GM23248 (cell line): ENCODE data around the gene TIGD3. TPM values are rescaled to one million over a fixed set of nuclear protein-coding genes. Genes with fewer than 3 reads are reported as not detected.

Experiments used
- DNase-seq: peaks from one replicate; pipeline ENCODE4 v3.0.0-alpha.2; 2015
- H2AFZ ChIP-seq: fragments of 200-600 bp; sonication (generic); 2 replicates; pipeline ENCODE4 v1.6.1; 2016; ENCODE audit warnings: antibody characterized with exemption
- H3F3A ChIP-seq: fragments of 200-600 bp; sonication (generic); 2 replicates; pipeline ENCODE4 v1.6.1; 2016; ENCODE audit warnings: mild to moderate bottlenecking, antibody characterized with exemption, mixed run types; ENCODE audit not compliant: insufficient read depth
- H3K27ac ChIP-seq: fragments of 200-600 bp; sonication (generic); 2 replicates; pipeline ENCODE4 v1.5.1; 2016; ENCODE audit warnings: mild to moderate bottlenecking
- H3K27me3 ChIP-seq: fragments of 200-600 bp; sonication (generic); replicated peaks from 2 replicates; pipeline ENCODE4 v1.6.1; 2016; ENCODE audit warnings: mild to moderate bottlenecking; ENCODE audit not compliant: insufficient read depth
- H3K36me3 ChIP-seq: fragments of 200-600 bp; sonication (generic); 2 replicates; pipeline ENCODE4 v1.6.1; 2016; ENCODE audit warnings: low read depth, mild to moderate bottlenecking
- H3K4me1 ChIP-seq: fragments of 200-600 bp; sonication (generic); 2 replicates; pipeline ENCODE4 v1.6.1; 2016; ENCODE audit warnings: mild to moderate bottlenecking; ENCODE audit not compliant: insufficient read depth
- H3K4me2 ChIP-seq: fragments of 200-600 bp; sonication (generic); one replicate; pipeline ENCODE4 v1.6.1; 2016; ENCODE audit warnings: mild to moderate bottlenecking; ENCODE audit not compliant: unreplicated experiment
- H3K4me3 ChIP-seq: fragments of 200-600 bp; sonication (generic); 2 replicates; pipeline ENCODE4 v1.5.1; 2016; ENCODE audit warnings: mild to moderate bottlenecking
- H3K79me2 ChIP-seq: fragments of 200-600 bp; sonication (generic); 2 replicates; pipeline ENCODE4 v1.6.1; 2016; ENCODE audit warnings: mild to moderate bottlenecking; ENCODE audit not compliant: insufficient read depth
- H3K9ac ChIP-seq: fragments of 200-600 bp; sonication (generic); 2 replicates; pipeline ENCODE4 v1.6.1; 2016; ENCODE audit warnings: mild to moderate bottlenecking
- H3K9me2 ChIP-seq: fragments of 200-600 bp; sonication (generic); 2 replicates; pipeline ENCODE4 v1.6.1; 2016; ENCODE audit warnings: mixed run types, mild to moderate bottlenecking, moderate library complexity; ENCODE audit not compliant: insufficient read depth
- H3K9me3 ChIP-seq: fragments of 200-600 bp; sonication (generic); one replicate; pipeline ENCODE4 v1.6.1; 2017; ENCODE audit warnings: low read depth
- H4K20me1 ChIP-seq: fragments of 200-600 bp; sonication (generic); 2 replicates; pipeline ENCODE4 v1.6.0; 2016; ENCODE audit not compliant: insufficient read depth
- EZH2 ChIP-seq: fragments of 200-600 bp; sonication (generic); IDR thresholded peaks from 2 replicates; pipeline ENCODE4 v1.6.1; 2018; ENCODE audit warnings: antibody characterized with exemption, mild to moderate bottlenecking; ENCODE audit not compliant: insufficient read depth, poor library complexity, severe bottlenecking
- EZH2phosphoT487 ChIP-seq: fragments of 200-600 bp; sonication (generic); IDR thresholded peaks from 2 replicates; pipeline ENCODE4 v1.6.1; 2018; ENCODE audit warnings: antibody characterized with exemption, moderate library complexity, mild to moderate bottlenecking, low read depth; ENCODE audit not compliant: insufficient read depth
- WGBS, 2 experiments: methylation state at CpG; one replicate each; pipeline ENCODE4 v1.1.6; 2015 to 2017; ENCODE audit warnings: low lambda C conversion rate in 2 of 2, low coverage in 1 of 2; ENCODE audit errors: missing lambda C conversion rate in 2 of 2; 5-methylcytosine and 5-hydroxymethylcytosine counted together
- in situ Hi-C: fragments of 300-500 bp; cut with MboI; formaldehyde crosslinking; loops from 2 replicates; pipeline ENCODE4 v1.15.0; 2020
- polyA plus RNA-seq: library from polyadenylated mRNA; unstranded; fragments of >200 nt; fragmentation: Nextera tagmentation; extraction: Ambion mirVana; gene quantifications from 2 replicates; pipeline ENCODE4 v1.2.1, GENCODE V29; 2016
- total RNA-seq: library from RNA; depleted of rRNA; stranded (reverse); fragments of >200 nt; shearing (Covaris generic); gene quantifications from 2 replicates; pipeline ENCODE4 v1.2.3, GENCODE V29; 2014

Gene TIGD3
- total and polyA plus RNA-seq, 2 experiments from 2014 or later: not detected

- 84 to 86% methylated on average over 10 of the region's 10 CpGs for WGBS, 2 experiments
- DNase-seq: no peak
- Histone ChIP-seq H3K9me2 (no peaks in the 10 kb centered on the region), H3K79me2 (peaks cover 15% of the 10 kb centered on the region), H3K4me2 (no peak overlapping the region), H3K9ac (no peak overlapping the region), H3K9me3 (no peaks in the 10 kb centered on the region), H3K36me3 (no peaks in the 10 kb centered on the region), H3K4me1 (no peaks in the 10 kb centered on the region), H3K4me3 (no peak overlapping the region), H2AFZ (no peak overlapping the region), H3F3A (no peaks in the 10 kb centered on the region), H3K27me3 (no peaks in the 10 kb centered on the region), H3K27ac (no peak overlapping the region), H4K20me1 (no peaks in the 10 kb centered on the region)
- TF ChIP-seq EZH2phosphoT487 (no peak), EZH2 (no peak)
- in situ Hi-C loops: no loop called here
Measured at GRCh38 chr11:65362320-65362931, 7.9 kb downstream of the TIGD3 start.

- H3K9me3 ChIP-seq: no peaks in the 10 kb centered on the region
- no peak overlapping the region for H3K4me2 ChIP-seq
- H2AFZ ChIP-seq: no peak overlapping the region
- H3K27ac ChIP-seq: no peak overlapping the region
- WGBS, 2 experiments: 96 to 98% methylated on average over 6 of the region's 6 CpGs
- peaks cover 15% of the 10 kb centered on the region for H3K79me2 ChIP-seq
- H4K20me1 ChIP-seq: no peaks in the 10 kb centered on the region
- TF ChIP-seq EZH2phosphoT487 (no peak), EZH2 (no peak)
- in situ Hi-C loops: no loop called here
- H3K9me2 ChIP-seq: no peaks in the 10 kb centered on the region
- no peak overlapping the region for H3K4me3 ChIP-seq
- no peak overlapping the region for H3K9ac ChIP-seq
- H3K4me1 ChIP-seq: no peaks in the 10 kb centered on the region
- DNase-seq: no peak
- H3F3A ChIP-seq: no peaks in the 10 kb centered on the region
- no peaks in the 10 kb centered on the region for H3K27me3 ChIP-seq
- no peaks in the 10 kb centered on the region for H3K36me3 ChIP-seq
Measured at GRCh38 chr11:65362966-65363365, 8.4 kb downstream of the TIGD3 start.

- 82 to 87% methylated on average over 3 of the region's 3 CpGs for WGBS, 2 experiments
- peaks cover 15% of the 10 kb centered on the region for H3K79me2 ChIP-seq
- in situ Hi-C loops: no loop called here
- H3K4me3 ChIP-seq: no peak overlapping the region
- H3K36me3 ChIP-seq: no peaks in the 10 kb centered on the region
- no peak overlapping the region for H3K27ac ChIP-seq
- no peaks in the 10 kb centered on the region for H4K20me1 ChIP-seq
- no peak overlapping the region for H3K9ac ChIP-seq
- H3K9me2 ChIP-seq: no peaks in the 10 kb centered on the region
- no peak overlapping the region for H2AFZ ChIP-seq
- no peaks in the 10 kb centered on the region for H3K27me3 ChIP-seq
- DNase-seq: no peak
- no peaks in the 10 kb centered on the region for H3K9me3 ChIP-seq
- H3K4me1 ChIP-seq: no peaks in the 10 kb centered on the region
- no peaks in the 10 kb centered on the region for H3F3A ChIP-seq
- TF ChIP-seq EZH2 (no peak), EZH2phosphoT487 (no peak)
- H3K4me2 ChIP-seq: no peak overlapping the region
Measured at GRCh38 chr11:65363770-65364169, 9.2 kb downstream of the TIGD3 start.

- H4K20me1 ChIP-seq: no peaks in the 10 kb centered on the region
- in situ Hi-C loops: no loop called here
- peak overlapping the region; percentile 21 for H3K9ac ChIP-seq
- no peaks in the 10 kb centered on the region for H3K9me2 ChIP-seq
- peaks cover 6% of the 10 kb centered on the region for H3K4me1 ChIP-seq
- no peak overlapping the region for H3K4me3 ChIP-seq
- WGBS, 2 experiments: 2 to 5% methylated on average over 4 of the region's 4 CpGs
- H2AFZ ChIP-seq: peak overlapping the region; percentile 70
- 0 out of 2 replicates have a peak overlapping the region, but pooled peaks have one; percentile 2 for H3K27ac ChIP-seq
- peaks cover 6% of the 10 kb centered on the region for H3F3A ChIP-seq
- H3K27me3 ChIP-seq: no peaks in the 10 kb centered on the region
- H3K79me2 ChIP-seq: peaks cover 15% of the 10 kb centered on the region
- peak; percentile 90 for DNase-seq
- no peaks in the 10 kb centered on the region for H3K36me3 ChIP-seq
- H3K9me3 ChIP-seq: no peaks in the 10 kb centered on the region
- TF ChIP-seq EZH2phosphoT487 (no peak), EZH2 (no peak)
- H3K4me2 ChIP-seq: no peak overlapping the region
Measured at GRCh38 chr11:65366340-65366773, 11.8 kb downstream of the TIGD3 start.

GRCh38 chr11:65370659-65371049 lies 16.1 kb downstream of the TIGD3 start:
- no peaks in the 10 kb centered on the region for H3K36me3 ChIP-seq
- H3K27me3 ChIP-seq: no peaks in the 10 kb centered on the region
- H3K4me1 ChIP-seq: peaks cover 11% of the 10 kb centered on the region
- peaks cover 14% of the 10 kb centered on the region for H3K79me2 ChIP-seq
- in situ Hi-C loops: loop anchor here (10.0 kb wide), 1 partner anchor 144 kb away; no protein-coding TSS in a partner anchor
- H3K4me2 ChIP-seq: no peak overlapping the region
- H3K4me3 ChIP-seq: no peak overlapping the region
- H3K9me3 ChIP-seq: no peaks in the 10 kb centered on the region
- DNase-seq: no peak
- H3F3A ChIP-seq: peaks cover 13% of the 10 kb centered on the region
- peak overlapping the region; percentile 69 for H3K9ac ChIP-seq
- H4K20me1 ChIP-seq: no peaks in the 10 kb centered on the region
- no peak overlapping the region for H2AFZ ChIP-seq
- TF ChIP-seq EZH2phosphoT487 (no peak), EZH2 (no peak)
- WGBS, 2 experiments: 60 to 62% methylated on average over 6 of the region's 6 CpGs
- H3K27ac ChIP-seq: peak overlapping the region; percentile 82
- H3K9me2 ChIP-seq: no peaks in the 10 kb centered on the region
